ENCODE data around the gene PARP15. TPM values are rescaled to one million over a fixed set of nuclear protein-coding genes. Genes with fewer than 3 reads are reported as not detected.

PARP15 gene
- total RNA-seq, 2 experiments from 2014 or later, result 0.70 to 3.4 TPM

GRCh38 chr3:122538956-122539490 is 38.4 kb upstream of the PARP15 start:
- no TSS peak for BruUV-seq (replicated peaks)
- Histone ChIP-seq H3K9me3 (ENCODE audit: low read length) (no peaks in the 10 kb centered on the region), H3K4me1 (ENCODE audit: insufficient read depth, low read length, poor library complexity, severe bottlenecking) (no peaks in the 10 kb centered on the region), H3K4me3 (ENCODE audit: low read depth, low read length, poor library complexity, severe bottlenecking) (no peak overlapping the region), H2AFZ (ENCODE audit: low read length) (no peak overlapping the region), H4K20me1 (ENCODE audit: insufficient read depth, low read length) (no peaks in the 10 kb centered on the region), H3K27ac (ENCODE audit: low read depth, low read length, poor library complexity, severe bottlenecking) (no peak overlapping the region), H3K9me2 (ENCODE audit: insufficient read depth, low read length) (no peaks in the 10 kb centered on the region), H3K36me3 (ENCODE audit: insufficient read depth, low read length) (no peaks in the 10 kb centered on the region), H3K79me2 (ENCODE audit: insufficient read depth, low read depth, low read length) (no peaks in the 10 kb centered on the region), H3K4me2 (ENCODE audit: low read length) (no peak overlapping the region)
- intact Hi-C loops (cut with micrococcal nuclease; ENCODE audit: unreplicated experiment), result no loop called here
- TF ChIP-seq, protein P1, sequence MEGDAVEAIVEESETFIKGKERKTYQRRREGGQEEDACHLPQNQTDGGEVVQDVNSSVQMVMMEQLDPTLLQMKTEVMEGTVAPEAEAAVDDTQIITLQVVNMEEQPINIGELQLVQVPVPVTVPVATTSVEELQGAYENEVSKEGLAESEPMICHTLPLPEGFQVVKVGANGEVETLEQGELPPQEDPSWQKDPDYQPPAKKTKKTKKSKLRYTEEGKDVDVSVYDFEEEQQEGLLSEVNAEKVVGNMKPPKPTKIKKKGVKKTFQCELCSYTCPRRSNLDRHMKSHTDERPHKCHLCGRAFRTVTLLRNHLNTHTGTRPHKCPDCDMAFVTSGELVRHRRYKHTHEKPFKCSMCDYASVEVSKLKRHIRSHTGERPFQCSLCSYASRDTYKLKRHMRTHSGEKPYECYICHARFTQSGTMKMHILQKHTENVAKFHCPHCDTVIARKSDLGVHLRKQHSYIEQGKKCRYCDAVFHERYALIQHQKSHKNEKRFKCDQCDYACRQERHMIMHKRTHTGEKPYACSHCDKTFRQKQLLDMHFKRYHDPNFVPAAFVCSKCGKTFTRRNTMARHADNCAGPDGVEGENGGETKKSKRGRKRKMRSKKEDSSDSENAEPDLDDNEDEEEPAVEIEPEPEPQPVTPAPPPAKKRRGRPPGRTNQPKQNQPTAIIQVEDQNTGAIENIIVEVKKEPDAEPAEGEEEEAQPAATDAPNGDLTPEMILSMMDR (conservative IDR thresholded peaks at IDR 0.05; ENCODE audit: low read length), result no peak
- TF ChIP-seq EZH2phosphoT487 (IDR thresholded peaks at IDR 0.05; ENCODE audit: borderline replicate concordance, low read depth, low read length), result no peak
- CTCF ChIA-PET (ENCODE audit: unreplicated experiment), result no interaction called here
- no peak for DNase-seq (ENCODE audit: low spot score)
- POLR2A ChIA-PET, result no interaction called here

DNA sequence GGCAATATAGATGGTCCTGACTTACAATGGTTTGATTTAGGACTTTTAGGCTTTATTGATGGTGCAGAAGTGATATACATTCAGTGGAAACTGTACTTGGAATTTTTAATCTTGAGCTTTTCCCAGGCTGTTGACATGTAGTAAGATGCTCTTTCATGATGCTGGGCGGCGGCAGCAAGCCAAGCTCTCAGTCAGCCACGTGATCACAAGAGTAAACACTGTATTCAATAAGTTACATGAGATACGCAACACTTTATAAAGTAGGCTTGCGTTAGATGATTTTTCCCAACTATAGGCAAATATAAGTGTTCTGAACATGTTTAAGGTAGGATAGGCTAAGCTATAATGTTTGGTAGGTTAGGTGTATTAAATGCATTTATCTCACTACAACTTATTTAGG is 31.3 kb upstream of the PARP15 start:
- ChIA-PET CTCF (ENCODE audit: unreplicated experiment) (no interaction called here), POLR2A (interaction anchor here (1.2 kb wide), 1 partner anchor 22 kb away, joined by 4 read pairs; no protein-coding TSS in a partner anchor)
- Histone ChIP-seq H3K4me3 (ENCODE audit: low read depth, low read length, poor library complexity, severe bottlenecking) (no peak overlapping the region), H3K9me2 (ENCODE audit: insufficient read depth, low read length) (no peaks in the 10 kb centered on the region), H3K4me1 (ENCODE audit: insufficient read depth, low read length, poor library complexity, severe bottlenecking) (no peaks in the 10 kb centered on the region), H4K20me1 (ENCODE audit: insufficient read depth, low read length) (no peaks in the 10 kb centered on the region), H3K79me2 (ENCODE audit: insufficient read depth, low read depth, low read length) (no peaks in the 10 kb centered on the region), H3K4me2 (ENCODE audit: low read length) (no peak overlapping the region), H3K9me3 (ENCODE audit: low read length) (no peaks in the 10 kb centered on the region), H3K36me3 (ENCODE audit: insufficient read depth, low read length) (no peaks in the 10 kb centered on the region), H2AFZ (ENCODE audit: low read length) (no peak overlapping the region), H3K27ac (ENCODE audit: low read depth, low read length, poor library complexity, severe bottlenecking) (no peak overlapping the region)
- TF ChIP-seq, protein P1 (conservative IDR thresholded peaks at IDR 0.05; ENCODE audit: low read length), result no peak
- no peak for TF ChIP-seq EZH2phosphoT487 (IDR thresholded peaks at IDR 0.05; ENCODE audit: borderline replicate concordance, low read depth, low read length)
- no TSS peak for BruUV-seq (replicated peaks)
- intact Hi-C loops (cut with micrococcal nuclease; ENCODE audit: unreplicated experiment), result no loop called here
- DNase-seq (ENCODE audit: low spot score), result no peak

- H3K4me1 ChIP-seq (ENCODE audit: insufficient read depth, low read length, poor library complexity, severe bottlenecking), result no peaks in the 10 kb centered on the region
- H3K27ac ChIP-seq (ENCODE audit: low read depth, low read length, poor library complexity, severe bottlenecking), result no peak overlapping the region
- H3K36me3 ChIP-seq (ENCODE audit: insufficient read depth, low read length), result no peaks in the 10 kb centered on the region
- no peaks in the 10 kb centered on the region for H3K79me2 ChIP-seq (ENCODE audit: insufficient read depth, low read depth, low read length)
- no peak overlapping the region for H3K4me3 ChIP-seq (ENCODE audit: low read depth, low read length, poor library complexity, severe bottlenecking)
- H4K20me1 ChIP-seq (ENCODE audit: insufficient read depth, low read length), result no peaks in the 10 kb centered on the region
- H3K9me3 ChIP-seq (ENCODE audit: low read length), result no peaks in the 10 kb centered on the region
- ChIA-PET POLR2A (interaction anchor here (0.6 to 1.0 kb wide), 3 partner anchors 80 to 441 kb away, joined by 3 to 4 read pairs (median 3); no protein-coding TSS in a partner anchor), CTCF (ENCODE audit: unreplicated experiment) (no interaction called here)
- TF ChIP-seq EZH2phosphoT487 (IDR thresholded peaks at IDR 0.05; ENCODE audit: borderline replicate concordance, low read depth, low read length), result no peak
- TF ChIP-seq, protein P1 (conservative IDR thresholded peaks at IDR 0.05; ENCODE audit: low read length), result no peak
- no peaks in the 10 kb centered on the region for H3K9me2 ChIP-seq (ENCODE audit: insufficient read depth, low read length)
- H2AFZ ChIP-seq (ENCODE audit: low read length), result no peak overlapping the region
- no peak for DNase-seq (ENCODE audit: low spot score)
- H3K4me2 ChIP-seq (ENCODE audit: low read length), result no peak overlapping the region
- intact Hi-C loops (cut with micrococcal nuclease; ENCODE audit: unreplicated experiment), result no loop called here
- BruUV-seq (replicated peaks), result no TSS peak
Measured at GRCh38 chr3:122548076-122548475, 29.4 kb upstream of the PARP15 start.
